HepG2 (cell line): Measurements from ENCODE around the gene P2RY12. TPM values are rescaled to one million over a fixed set of nuclear protein-coding genes. Genes with fewer than 3 reads are reported as not detected.

ENCODE experiments used
- ATAC-seq: fragments of 200-7000 bp; cut with Tn5 transposase; 3 replicates; pipeline ENCODE4 v1.9.1; 2020; ENCODE audit warnings: mild to moderate bottlenecking, moderate library complexity
- BruUV-seq: library from RNA; stranded (reverse); fragments of 400-500 nt; replicated peaks from 2 replicates; lab custom pipeline; 2021; lab: Mats Ljungman, UMichigan
- CTCF ChIA-PET: fragments of 300-600 bp; formaldehyde crosslinking; extraction: SDS; loops from one replicate; lab custom pipeline; 2021; ENCODE audit warnings: low total read pairs, inconsistent platforms, low intra/inter-chr PET ratio; lab: Yijun Ruan, JAX
- POLR2A ChIA-PET: fragments of 350-600 bp; sonication (Branson Sonifier 250); formaldehyde crosslinking; loops from one replicate; lab custom pipeline; 2020; ENCODE audit warnings: antibody characterized with exemption, inconsistent platforms; lab: Yijun Ruan, JAX
- DNase-seq: peaks from one replicate; pipeline ENCODE4 v3.0.0-alpha.2; 2015; ENCODE audit warnings: low spot score
- FAIRE-seq: peaks from 3 replicates; lab custom pipeline; 2011; peaks lifted over from hg19 to GRCh38; lab: Jason Lieb, UNC
- H2AFZ ChIP-seq: one replicate; pipeline ENCODE4 v1.6.1; 2011; ENCODE audit warnings: low read length, inconsistent platforms
- H3K27ac ChIP-seq: fragments of 300-600 bp; 3 replicates; pipeline ENCODE4 v1.8.0; 2011; ENCODE audit warnings: mixed run types, mild to moderate bottlenecking, mixed read lengths, low read length, inconsistent platforms; ENCODE audit not compliant: insufficient read depth; ENCODE audit errors: extremely low read length
- H3K27me3 ChIP-seq, 2 experiments: fragments of 200-600 bp in 1 of 2; 2 replicates in 1 of 2; 3 replicates in 1 of 2; pipeline versions ENCODE4 v1.6.0 to v1.8.0; 2011; ENCODE audit warnings: low read length in 2 of 2, mild to moderate bottlenecking in 2 of 2, moderate library complexity in 2 of 2, inconsistent platforms in 1 of 2; ENCODE audit not compliant: insufficient read depth in 2 of 2, control insufficient read depth in 1 of 2
- H3K36me3 ChIP-seq, 2 experiments: fragments of 200-600 bp in 1 of 2; replicated peaks in 1 of 2; 2 replicates in 1 of 2; 3 replicates in 1 of 2; pipeline versions ENCODE4 v1.5.1 to v1.8.0; 2011; ENCODE audit warnings: low read length in 2 of 2, inconsistent platforms in 1 of 2; ENCODE audit not compliant: insufficient read depth in 2 of 2, control insufficient read depth in 1 of 2
- H3K4me1 ChIP-seq: 2 replicates; pipeline ENCODE4 v1.5.1; 2012; ENCODE audit warnings: low read length, inconsistent platforms; ENCODE audit not compliant: insufficient read depth
- H3K4me2 ChIP-seq: 2 replicates; pipeline ENCODE4 v1.6.0; 2011; ENCODE audit warnings: low read depth, low read length, inconsistent platforms
- H3K4me3 ChIP-seq, 3 experiments: fragments of 200-600 bp in 1 of 3; sonication (generic), shearing (Covaris generic) in 1 of 3; replicated peaks in 1 of 3; 2 replicates each; pipeline ENCODE4 v1.5.1; 2011 to 2016; ENCODE audit warnings: low read length in 3 of 3, inconsistent platforms in 2 of 3, low read depth in 2 of 3, mild to moderate bottlenecking in 2 of 3, control low read depth in 1 of 3, mixed read lengths in 1 of 3; ENCODE audit not compliant: insufficient read depth in 1 of 3
- H3K79me2 ChIP-seq: one replicate; pipeline ENCODE4 v1.6.1; 2011; ENCODE audit warnings: low read length, inconsistent platforms; ENCODE audit not compliant: insufficient read depth
- H3K9ac ChIP-seq: 2 replicates; pipeline ENCODE4 v1.6.0; 2011; ENCODE audit warnings: mild to moderate bottlenecking, low read depth, low read length, inconsistent platforms; ENCODE audit not compliant: insufficient read depth
- H3K9me3 ChIP-seq: 2 replicates; pipeline ENCODE4 v1.5.1; 2012; ENCODE audit warnings: mild to moderate bottlenecking, low read length
- H4K20me1 ChIP-seq: 2 replicates; pipeline ENCODE4 v1.6.0; 2011; ENCODE audit warnings: inconsistent platforms, mild to moderate bottlenecking, low read length, moderate library complexity; ENCODE audit not compliant: insufficient read depth
- ATF7 ChIP-seq, 2 experiments: fragments of 450-650 bp in 1 of 2; sonication (generic) in 1 of 2; formaldehyde crosslinking in 1 of 2; IDR thresholded peaks; 2 replicates each; pipeline versions ENCODE4 v1.4.0 to v1.6.1; 2016 to 2020; ENCODE audit warnings: antibody characterized with exemption in 1 of 2, mild to moderate bottlenecking in 1 of 2, missing genetic modification reagents in 1 of 2
- CREB1 ChIP-seq, 2 experiments: fragments of 450-650 bp in 1 of 2; IDR thresholded peaks; 2 replicates each; pipeline ENCODE4 v1.6.1; 2016 to 2017; ENCODE audit warnings: control low read depth in 1 of 2, mild to moderate bottlenecking in 1 of 2, missing compliant biosample characterization in 1 of 2, missing genetic modification characterization in 1 of 2
- JUNB ChIP-seq: sonication (generic); formaldehyde crosslinking; IDR thresholded peaks from 2 replicates; pipeline ENCODE4 v1.8.0; 2022; ENCODE audit warnings: missing genetic modification reagents, mild to moderate bottlenecking, borderline replicate concordance
- NFYB ChIP-seq: sonication (generic); formaldehyde crosslinking; IDR thresholded peaks from 2 replicates; pipeline ENCODE4 v1.4.0; 2020; ENCODE audit warnings: missing genetic modification reagents
- NFYC ChIP-seq: IDR thresholded peaks from 2 replicates; pipeline ENCODE4 v1.6.1; 2016; ENCODE audit warnings: missing genetic modification reagents, missing compliant biosample characterization
- SRSF1 ChIP-seq: fragments of 200-400 bp; formaldehyde crosslinking; optimal IDR thresholded peaks from 2 replicates; pipeline ENCODE3; 2017; ENCODE audit warnings: mild to moderate bottlenecking, low read depth, low read length, moderate library complexity
- SRSF4 ChIP-seq: fragments of 200-400 bp; formaldehyde crosslinking; IDR thresholded peaks from one replicate; pipeline ENCODE4 v1.6.1; 2018; ENCODE audit warnings: mild to moderate bottlenecking, low read depth, low read length, moderate library complexity; ENCODE audit not compliant: poor library complexity, severe bottlenecking
- ZNF124 ChIP-seq: sonication (generic); formaldehyde crosslinking; IDR thresholded peaks from 2 replicates; pipeline ENCODE4 v1.4.0; 2020; ENCODE audit warnings: missing genetic modification reagents
- ZNF562 ChIP-seq: sonication (generic); formaldehyde crosslinking; IDR thresholded peaks from 2 replicates; pipeline ENCODE4 v1.8.0; 2022; ENCODE audit warnings: missing genetic modification reagents, borderline replicate concordance
- ZNF746 ChIP-seq: sonication (generic); formaldehyde crosslinking; IDR thresholded peaks from 2 replicates; pipeline ENCODE4 v1.8.0; 2022; ENCODE audit warnings: mild to moderate bottlenecking, missing genetic modification reagents
- ZSCAN21 ChIP-seq: sonication (generic); formaldehyde crosslinking; IDR thresholded peaks from 2 replicates; pipeline ENCODE4 v1.8.0; 2022; ENCODE audit warnings: mild to moderate bottlenecking, missing genetic modification reagents, moderate library complexity, borderline replicate concordance
- WGBS: methylation state at CpG from one replicate; pipeline ENCODE4 v1.1.6; 2017; ENCODE audit warnings: low lambda C conversion rate; 5-methylcytosine and 5-hydroxymethylcytosine counted together
- in situ Hi-C: cut with HindIII; loops from 2 replicates; pipeline ENCODE4 v1.10.0; 2017; ENCODE audit warnings: low pct_unique_long_range_greater_than_20kb; ENCODE audit not compliant: extremely low pct_ligation_motif_present
- intact Hi-C: fragments of 100-400 bp; cut with micrococcal nuclease; formaldehyde crosslinking; loops from one replicate; pipeline ENCODE4 v1.10.0; 2022; ENCODE audit not compliant: unreplicated experiment
- polyA plus RNA-seq, 8 experiments: library from polyadenylated mRNA; depleted of rRNA in 3 of 8; stranded (reverse) in 7 of 8; unstranded in 1 of 8; fragments of >200 nt; fragmentation: Illumina TruSeq in 4 of 8; extraction: Trizol in 4 of 8; gene quantifications; 2 replicates each; pipeline versions ENCODE4 v1.2.1 to v1.2.3, GENCODE V29; 2011 to 2016; ENCODE audit warnings: low read depth in 4 of 8, missing spikeins in 1 of 8, mixed read lengths in 1 of 8; ENCODE audit not compliant: insufficient read depth in 1 of 8
- total RNA-seq, 5 experiments: library from RNA; depleted of rRNA; stranded (reverse); fragments of >200 nt; fragmentation: Illumina TruSeq; extraction: Trizol; gene quantifications; 2 replicates each; pipeline ENCODE4 v1.2.3, GENCODE V29; 2016; ENCODE audit warnings: low read depth in 1 of 5
- TF ChIP-seq, protein P1 (sequence below): sonication (generic); formaldehyde crosslinking; IDR thresholded peaks from 2 replicates; pipeline ENCODE4 v1.4.0; 2020; ENCODE audit warnings: missing genetic modification reagents, borderline replicate concordance
- TF ChIP-seq, protein P2 (sequence below): sonication (generic); formaldehyde crosslinking; IDR thresholded peaks from 2 replicates; pipeline ENCODE4 v1.5.1; 2020; ENCODE audit warnings: missing genetic modification reagents, mild to moderate bottlenecking, borderline replicate concordance
- TF ChIP-seq, protein P3 (sequence below): sonication (generic); formaldehyde crosslinking; IDR thresholded peaks from 2 replicates; pipeline ENCODE4 v1.5.1; 2020; ENCODE audit warnings: missing genetic modification reagents, mild to moderate bottlenecking, borderline replicate concordance

The P2RY12 gene
- total and polyA plus RNA-seq, 2 of the 13 experiments (the other 11 are each of a cell fraction or from before 2014, with no cell fraction given): not detected

DNA sequence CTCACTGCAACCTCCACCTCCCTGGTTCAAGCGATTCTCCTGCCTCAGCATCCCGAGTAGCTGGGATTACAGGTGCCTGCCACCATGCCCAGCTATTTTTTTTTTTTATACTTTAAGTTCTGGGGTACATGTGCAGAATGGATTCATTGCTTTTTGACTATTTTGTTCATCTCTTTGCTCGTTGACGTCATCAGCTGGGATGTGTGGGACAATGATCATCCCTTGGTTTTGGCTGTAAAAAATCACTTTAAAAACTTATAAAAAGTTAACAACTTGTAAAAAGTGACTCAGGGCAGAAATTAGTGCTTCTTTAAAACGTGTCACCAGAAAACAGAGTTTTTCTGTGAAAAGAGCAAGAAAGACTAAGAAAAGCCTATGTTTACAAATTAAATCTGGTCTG lies 38.5 kb upstream of the P2RY12 start:
- no peak overlapping the region for H3K9ac ChIP-seq
- no peak for TF ChIP-seq SRSF1
- TF ChIP-seq ATF7 (IDR thresholded peaks at IDR 0.05): peak; percentile 62
- no peak for TF ChIP-seq ATF7 (CRISPR knock-in tag; IDR thresholded peaks at IDR 0.05)
- TF ChIP-seq, protein P1, sequence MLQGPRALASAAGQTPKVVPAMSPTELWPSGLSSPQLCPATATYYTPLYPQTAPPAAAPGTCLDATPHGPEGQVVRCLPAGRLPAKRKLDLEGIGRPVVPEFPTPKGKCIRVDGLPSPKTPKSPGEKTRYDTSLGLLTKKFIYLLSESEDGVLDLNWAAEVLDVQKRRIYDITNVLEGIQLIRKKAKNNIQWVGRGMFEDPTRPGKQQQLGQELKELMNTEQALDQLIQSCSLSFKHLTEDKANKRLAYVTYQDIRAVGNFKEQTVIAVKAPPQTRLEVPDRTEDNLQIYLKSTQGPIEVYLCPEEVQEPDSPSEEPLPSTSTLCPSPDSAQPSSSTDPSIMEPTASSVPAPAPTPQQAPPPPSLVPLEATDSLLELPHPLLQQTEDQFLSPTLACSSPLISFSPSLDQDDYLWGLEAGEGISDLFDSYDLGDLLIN (CRISPR knock-in tag): no peak
- TF ChIP-seq CREB1 (IDR thresholded peaks at IDR 0.05): peak; percentile 79
- TF ChIP-seq CREB1 (CRISPR knock-in tag; IDR thresholded peaks at IDR 0.05): no peak
- H4K20me1 ChIP-seq: no peaks in the 10 kb centered on the region
- no peak overlapping the region for H3K4me2 ChIP-seq
- 38% methylated on average over 5 of the region's 5 CpGs for WGBS
- H3K27ac ChIP-seq: no peak overlapping the region
- no peaks in the 10 kb centered on the region for H3K36me3 ChIP-seq
- H3K9me3 ChIP-seq: no peaks in the 10 kb centered on the region
- CTCF ChIA-PET: no interaction called here
- no peaks in the 10 kb centered on the region for H3K27me3 ChIP-seq
- no TSS peak for BruUV-seq
- intact Hi-C loops: no loop called here
- POLR2A ChIA-PET: no interaction called here
- peaks cover 15% of the 10 kb centered on the region for H3K4me1 ChIP-seq
- H3K79me2 ChIP-seq: no peaks in the 10 kb centered on the region
- H3K4me3 ChIP-seq: no peak overlapping the region
- DNase-seq (no peak), ATAC-seq (no peak), FAIRE-seq (no peak)
- in situ Hi-C loops: no loop called here
- no peak overlapping the region for H2AFZ ChIP-seq

DNA sequence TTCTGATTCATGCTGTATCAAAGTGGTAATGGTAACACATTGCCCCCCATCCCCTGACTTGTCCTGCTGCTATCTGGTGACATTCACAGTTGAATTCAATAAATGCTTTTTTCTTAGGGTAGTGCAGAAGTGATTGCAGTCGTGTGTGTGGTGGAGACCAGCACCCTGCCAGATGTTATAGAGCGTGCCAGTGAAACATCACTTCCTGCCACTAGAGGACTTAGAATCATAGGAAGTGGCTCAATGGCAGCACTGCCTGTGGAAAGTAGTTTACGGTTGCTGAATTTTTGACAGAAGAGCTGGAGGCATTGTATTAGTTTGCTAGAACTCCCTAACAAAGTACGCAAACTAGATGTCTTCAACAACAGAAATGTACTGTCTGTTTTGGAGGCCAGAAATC lies 37.4 kb upstream of the P2RY12 start:
- Histone ChIP-seq H3K27me3 (no peaks in the 10 kb centered on the region), H3K79me2 (no peaks in the 10 kb centered on the region), H3K27ac (no peak overlapping the region), H4K20me1 (no peaks in the 10 kb centered on the region), H2AFZ (no peak overlapping the region), H3K4me1 (peaks cover 15% of the 10 kb centered on the region), H3K36me3 (no peaks in the 10 kb centered on the region), H3K9me3 (no peaks in the 10 kb centered on the region), H3K9ac (no peak overlapping the region), H3K4me3 (no peak overlapping the region), H3K4me2 (no peak overlapping the region)
- 73% methylated on average over 4 of the region's 4 CpGs for WGBS
- FAIRE-seq (no peak), ATAC-seq (peak; percentile 61), DNase-seq (no peak)
- POLR2A ChIA-PET: no interaction called here
- intact Hi-C loops (no loop called here), in situ Hi-C loops (no loop called here)
- no TSS peak for BruUV-seq
- CTCF ChIA-PET: no interaction called here
- TF ChIP-seq, protein P2, sequence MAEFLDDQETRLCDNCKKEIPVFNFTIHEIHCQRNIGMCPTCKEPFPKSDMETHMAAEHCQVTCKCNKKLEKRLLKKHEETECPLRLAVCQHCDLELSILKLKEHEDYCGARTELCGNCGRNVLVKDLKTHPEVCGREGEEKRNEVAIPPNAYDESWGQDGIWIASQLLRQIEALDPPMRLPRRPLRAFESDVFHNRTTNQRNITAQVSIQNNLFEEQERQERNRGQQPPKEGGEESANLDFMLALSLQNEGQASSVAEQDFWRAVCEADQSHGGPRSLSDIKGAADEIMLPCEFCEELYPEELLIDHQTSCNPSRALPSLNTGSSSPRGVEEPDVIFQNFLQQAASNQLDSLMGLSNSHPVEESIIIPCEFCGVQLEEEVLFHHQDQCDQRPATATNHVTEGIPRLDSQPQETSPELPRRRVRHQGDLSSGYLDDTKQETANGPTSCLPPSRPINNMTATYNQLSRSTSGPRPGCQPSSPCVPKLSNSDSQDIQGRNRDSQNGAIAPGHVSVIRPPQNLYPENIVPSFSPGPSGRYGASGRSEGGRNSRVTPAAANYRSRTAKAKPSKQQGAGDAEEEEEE: no peak
- TF ChIP-seq ZNF562 (CRISPR knock-in tag) (no peak), NFYB (no peak), ZNF124 (CRISPR knock-in tag) (no peak), ZSCAN21 (no peak), ZNF746 (no peak), NFYC (CRISPR knock-in tag) (no peak), JUNB (CRISPR knock-in tag) (no peak), SRSF4 (no peak)
- TF ChIP-seq, protein P3, sequence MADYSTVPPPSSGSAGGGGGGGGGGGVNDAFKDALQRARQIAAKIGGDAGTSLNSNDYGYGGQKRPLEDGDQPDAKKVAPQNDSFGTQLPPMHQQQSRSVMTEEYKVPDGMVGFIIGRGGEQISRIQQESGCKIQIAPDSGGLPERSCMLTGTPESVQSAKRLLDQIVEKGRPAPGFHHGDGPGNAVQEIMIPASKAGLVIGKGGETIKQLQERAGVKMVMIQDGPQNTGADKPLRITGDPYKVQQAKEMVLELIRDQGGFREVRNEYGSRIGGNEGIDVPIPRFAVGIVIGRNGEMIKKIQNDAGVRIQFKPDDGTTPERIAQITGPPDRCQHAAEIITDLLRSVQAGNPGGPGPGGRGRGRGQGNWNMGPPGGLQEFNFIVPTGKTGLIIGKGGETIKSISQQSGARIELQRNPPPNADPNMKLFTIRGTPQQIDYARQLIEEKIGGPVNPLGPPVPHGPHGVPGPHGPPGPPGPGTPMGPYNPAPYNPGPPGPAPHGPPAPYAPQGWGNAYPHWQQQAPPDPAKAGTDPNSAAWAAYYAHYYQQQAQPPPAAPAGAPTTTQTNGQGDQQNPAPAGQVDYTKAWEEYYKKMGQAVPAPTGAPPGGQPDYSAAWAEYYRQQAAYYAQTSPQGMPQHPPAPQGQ (CRISPR knock-in tag): no peak
